Astrocyte of the spinal cord (primary cell): ENCODE data around the gene ABCB9.
A peak's percentile ranks its signal among the peaks of the same experiment; 100 is the strongest.

ENCODE experiments used
- DNase-seq: peaks from one replicate; pipeline ENCODE4 v3.0.0; 2011; ENCODE audit warnings: low read depth, low spot score
- H3K4me3 ChIP-seq: 2 replicates; pipeline ENCODE4 v1.5.1; 2011; ENCODE audit warnings: low read depth, mild to moderate bottlenecking, low read length, moderate library complexity
- in situ Hi-C: cut with HindIII; loops from 2 replicates; pipeline ENCODE4 v1.10.0; 2017; ENCODE audit warnings: low sequenced_read_pairs
- TF ChIP-seq, protein P1 (sequence below): IDR thresholded peaks from 2 replicates; pipeline ENCODE4 v1.5.1; 2012; ENCODE audit warnings: low read depth, mild to moderate bottlenecking, low read length, inconsistent platforms

Gene ABCB9

GRCh38 chr12:122981587-122982476 is 15.6 kb upstream of the ABCB9 start:
- DNase-seq: no peak
- peak overlapping the region; percentile 84 for H3K4me3 ChIP-seq
- in situ Hi-C loops: no loop called here
- TF ChIP-seq, protein P1, sequence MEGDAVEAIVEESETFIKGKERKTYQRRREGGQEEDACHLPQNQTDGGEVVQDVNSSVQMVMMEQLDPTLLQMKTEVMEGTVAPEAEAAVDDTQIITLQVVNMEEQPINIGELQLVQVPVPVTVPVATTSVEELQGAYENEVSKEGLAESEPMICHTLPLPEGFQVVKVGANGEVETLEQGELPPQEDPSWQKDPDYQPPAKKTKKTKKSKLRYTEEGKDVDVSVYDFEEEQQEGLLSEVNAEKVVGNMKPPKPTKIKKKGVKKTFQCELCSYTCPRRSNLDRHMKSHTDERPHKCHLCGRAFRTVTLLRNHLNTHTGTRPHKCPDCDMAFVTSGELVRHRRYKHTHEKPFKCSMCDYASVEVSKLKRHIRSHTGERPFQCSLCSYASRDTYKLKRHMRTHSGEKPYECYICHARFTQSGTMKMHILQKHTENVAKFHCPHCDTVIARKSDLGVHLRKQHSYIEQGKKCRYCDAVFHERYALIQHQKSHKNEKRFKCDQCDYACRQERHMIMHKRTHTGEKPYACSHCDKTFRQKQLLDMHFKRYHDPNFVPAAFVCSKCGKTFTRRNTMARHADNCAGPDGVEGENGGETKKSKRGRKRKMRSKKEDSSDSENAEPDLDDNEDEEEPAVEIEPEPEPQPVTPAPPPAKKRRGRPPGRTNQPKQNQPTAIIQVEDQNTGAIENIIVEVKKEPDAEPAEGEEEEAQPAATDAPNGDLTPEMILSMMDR: no peak

DNA sequence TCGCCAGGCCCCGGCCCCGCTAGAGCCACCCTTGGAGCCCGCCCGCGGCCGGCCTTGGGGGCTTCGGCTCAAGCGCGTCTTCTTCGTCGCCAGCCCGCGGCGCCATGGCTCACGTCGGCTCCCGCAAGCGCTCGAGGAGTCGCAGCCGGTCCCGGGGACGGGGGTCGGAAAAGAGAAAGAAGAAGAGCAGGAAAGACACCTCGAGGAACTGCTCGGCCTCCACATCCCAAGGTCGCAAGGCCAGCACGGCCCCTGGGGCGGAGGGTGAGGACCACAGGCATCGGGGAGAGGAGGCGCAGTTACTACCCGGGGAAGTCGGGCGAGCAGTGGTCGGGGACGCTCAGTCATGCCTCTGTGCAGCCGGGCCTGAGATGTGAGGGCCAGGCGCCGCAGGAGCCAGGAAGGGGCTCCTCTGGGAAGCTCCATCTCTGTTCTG is 14.8 kb upstream of the ABCB9 start:
- no peak for DNase-seq
- TF ChIP-seq, protein P1: no peak
- in situ Hi-C loops: no loop called here
- peak overlapping the region; percentile 84 for H3K4me3 ChIP-seq

- in situ Hi-C loops: no loop called here
- TF ChIP-seq, protein P1: no peak
- peak within 1 kb of the TSS; percentile 84 for H3K4me3 ChIP-seq
- DNase-seq: peak; percentile 61
These were observed 14.1 kb upstream of the ABCB9 start, which contains the start of gene ARL6IP4 for GRCh38 chr12:122980183-122981035. TSS of gene ARL6IP4 (plus strand) at chr12:122980681. CDS start at chr12:122981140, 459 bp downstream.

DNA sequence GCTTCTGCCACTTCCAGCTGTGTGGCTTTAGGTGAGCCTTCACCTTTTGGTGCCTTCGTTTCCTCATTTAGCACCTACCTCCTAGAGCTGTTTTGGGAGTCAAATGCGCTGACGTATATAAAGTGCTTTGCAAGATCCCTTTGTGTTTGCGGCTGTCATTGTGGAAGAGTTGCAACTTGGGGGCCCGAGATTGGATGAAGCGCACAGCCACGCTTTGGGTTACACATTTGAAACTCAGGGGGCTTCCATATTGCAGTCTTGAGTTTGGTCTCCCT is 13.6 kb upstream of the ABCB9 start:
- peak overlapping the region; percentile 84 for H3K4me3 ChIP-seq
- TF ChIP-seq, protein P1: no peak
- no peak for DNase-seq
- in situ Hi-C loops: no loop called here

DNA sequence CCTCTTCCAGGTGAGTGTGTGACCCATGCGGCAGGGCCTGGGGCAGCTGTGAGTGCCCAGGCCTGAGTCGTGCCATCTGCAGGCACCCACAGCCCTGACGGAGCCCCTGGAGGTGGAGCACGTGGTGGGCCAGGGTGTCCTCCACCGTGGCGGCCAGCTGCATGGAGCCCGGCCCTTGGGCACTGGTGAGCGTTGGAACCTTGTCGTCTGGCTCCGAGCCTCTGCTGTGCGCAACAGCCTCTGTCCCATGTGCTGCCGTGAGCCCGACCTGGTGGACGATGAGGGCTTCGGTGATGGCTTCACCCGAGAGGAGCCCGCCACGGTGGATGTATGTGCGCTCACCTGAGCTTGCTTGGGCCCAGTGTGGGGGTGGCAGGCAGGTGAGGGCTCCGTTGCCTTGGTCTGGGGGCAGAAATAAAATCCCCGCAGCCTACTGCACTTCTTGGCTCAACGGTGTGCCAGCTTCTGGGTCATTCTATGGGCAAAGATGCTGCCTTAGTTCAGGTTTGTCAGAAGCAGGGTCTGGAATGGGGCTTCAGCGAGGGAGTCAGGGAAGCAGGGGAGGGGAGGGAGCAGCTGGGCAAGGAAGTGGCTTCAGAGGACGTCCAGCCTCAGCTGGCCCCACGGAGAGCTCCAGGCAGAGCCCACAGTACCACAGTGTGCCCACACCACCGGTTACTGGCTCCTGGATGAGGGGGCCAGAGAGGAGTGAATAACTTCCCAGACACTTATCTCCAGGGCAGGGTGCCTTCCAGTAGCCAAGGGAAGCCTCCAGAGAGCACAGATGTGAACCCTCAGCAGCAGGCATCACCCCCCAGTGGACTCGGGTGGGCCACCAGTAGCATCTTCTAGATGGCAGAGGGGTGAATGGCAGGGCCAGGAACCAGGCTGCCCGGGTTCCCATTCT is 13.0 kb upstream of the ABCB9 start:
- no peak for DNase-seq
- H3K4me3 ChIP-seq: peak overlapping the region; percentile 84
- in situ Hi-C loops: no loop called here
- TF ChIP-seq, protein P1: no peak

DNA sequence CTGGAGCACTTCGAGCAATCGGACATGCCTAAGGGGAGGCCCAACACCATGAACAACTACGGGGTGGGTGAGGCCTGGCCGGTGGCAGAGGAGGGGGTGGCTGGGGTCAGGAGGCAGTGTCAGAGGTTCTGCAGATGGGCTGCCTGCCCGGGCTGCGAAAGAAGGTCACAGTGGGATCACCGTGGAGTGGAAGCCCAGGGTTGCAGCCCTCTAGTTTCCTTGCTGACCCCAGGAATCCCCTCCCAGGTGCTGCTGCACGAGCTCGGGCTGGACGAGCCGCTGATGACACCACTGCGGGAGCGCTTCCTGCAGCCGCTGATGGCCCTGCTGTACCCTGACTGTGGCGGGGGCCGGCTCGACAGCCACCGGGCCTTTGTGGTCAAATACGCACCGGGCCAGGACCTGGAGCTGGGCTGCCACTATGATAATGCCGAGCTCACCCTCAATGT is 12.3 kb upstream of the ABCB9 start:
- no peak overlapping the region for H3K4me3 ChIP-seq
- DNase-seq: no peak
- TF ChIP-seq, protein P1: no peak
- in situ Hi-C loops: no loop called here
